GM19099 (cell line): ENCODE data around the gene MZT1.

Source experiments
- POLR2A ChIP-seq: IDR thresholded peaks from 3 replicates; pipeline ENCODE4 v1.6.1; 2011; ENCODE audit warnings: low read depth; ENCODE audit not compliant: insufficient read length; ENCODE audit errors: extremely low read depth

MZT1 gene

GRCh38 chr13:72693832-72694231 lies 33.6 kb downstream of the MZT1 start:
- no peak for TF ChIP-seq POLR2A

- no peak for TF ChIP-seq POLR2A
Measured at GRCh38 chr13:72692884-72693514, 34.4 kb downstream of the MZT1 start.

- no peak for TF ChIP-seq POLR2A
Measured at GRCh38 chr13:72689181-72689696, 38.2 kb downstream of the MZT1 start.

- no peak for TF ChIP-seq POLR2A
Measured at GRCh38 chr13:72686766-72687165, 40.7 kb downstream of the MZT1 start.

- no peak for TF ChIP-seq POLR2A
Measured at GRCh38 chr13:72680353-72680752, 47.1 kb downstream of the MZT1 start.

GRCh38 chr13:72678312-72678711 lies 49.1 kb downstream of the MZT1 start:
- no peak for TF ChIP-seq POLR2A

GRCh38 chr13:72677431-72677830 lies 50.0 kb downstream of the MZT1 start:
- no peak for TF ChIP-seq POLR2A

- no peak for TF ChIP-seq POLR2A
Measured at GRCh38 chr13:72666391-72666790, 61.0 kb downstream of the MZT1 start.

- TF ChIP-seq POLR2A, result no peak
Measured at GRCh38 chr13:72662548-72662947, 64.9 kb downstream of the MZT1 start.
